Skin epidermis (tissue), 12 donors: ENCODE results near the gene ZNF70.

Source experiments
- H3K27ac ChIP-seq, 21 experiments: fragments of 200-600 bp; sonication (generic) in 11 of 21; one replicate each; pipeline ENCODE4 v1.5.0; 2020; ENCODE audit warnings: mild to moderate bottlenecking in 3 of 21, inconsistent platforms in 2 of 21, moderate library complexity in 2 of 21
- H3K4me3 ChIP-seq, 7 experiments: fragments of 200-600 bp; sonication (generic) in 2 of 7; one replicate each; pipeline ENCODE4 v1.5.0; 2020; ENCODE audit warnings: inconsistent platforms in 2 of 7, mild to moderate bottlenecking in 2 of 7, moderate library complexity in 1 of 7

Gene ZNF70

DNA sequence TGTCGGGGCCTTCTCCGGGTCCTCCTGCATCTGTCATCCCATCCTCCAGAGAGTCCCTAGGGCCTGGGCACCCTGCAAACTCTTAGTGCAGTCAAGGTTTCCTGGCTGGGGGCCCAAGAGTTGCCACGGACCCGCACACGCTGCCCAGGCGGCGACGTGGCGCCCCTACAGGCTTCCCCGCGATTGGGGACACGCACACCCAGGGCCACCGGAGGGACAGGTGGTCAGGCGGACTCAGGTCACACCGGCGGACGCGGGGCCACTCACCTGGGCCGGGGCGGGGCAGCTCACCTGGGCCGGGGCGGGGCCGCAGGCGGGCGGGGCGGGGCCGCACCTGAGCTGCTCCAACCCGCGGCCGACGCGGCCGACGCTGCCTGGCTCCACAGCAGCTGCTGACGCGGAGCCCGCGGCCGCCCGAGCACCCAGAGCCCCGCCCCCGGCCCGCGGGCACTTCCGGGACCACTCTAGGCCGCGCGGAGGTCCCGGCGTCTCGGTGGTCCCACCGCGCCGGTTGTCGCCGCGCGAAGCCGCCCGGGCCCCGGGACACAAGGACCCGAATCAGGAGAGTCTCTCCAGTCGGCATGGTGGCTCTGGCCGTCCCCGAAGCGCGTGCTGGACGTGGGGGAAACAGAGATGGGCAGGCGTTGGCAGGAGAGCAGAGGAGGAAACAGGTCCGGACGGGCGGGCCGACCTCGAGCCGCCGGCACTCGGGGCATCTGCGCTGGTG, at the start of gene ZNF70:
TSS of gene ZNF70 (minus strand) at position 399 of the 727 bp plus-strand sequence. CDS start 5,972 bp downstream, outside the sequence.
- H3K4me3 ChIP-seq = peak within 1 kb of the TSS; percentile 43 to 78 (median 62)
- H3K27ac ChIP-seq = peak within 1 kb of the TSS; percentile 67 to 95 (median 90)

- Histone ChIP-seq H3K27ac (peak overlapping the region in 1 of 21 experiments; percentile 41), H3K4me3 (no peak overlapping the region)
Observed at GRCh38 chr22:23796461-23796860, 45.5 kb upstream of the ZNF70 start.

- no peak overlapping the region for H3K27ac ChIP-seq
- H3K4me3 ChIP-seq = no peak overlapping the region
Observed at GRCh38 chr22:23793326-23793725, 42.4 kb upstream of the ZNF70 start.

DNA sequence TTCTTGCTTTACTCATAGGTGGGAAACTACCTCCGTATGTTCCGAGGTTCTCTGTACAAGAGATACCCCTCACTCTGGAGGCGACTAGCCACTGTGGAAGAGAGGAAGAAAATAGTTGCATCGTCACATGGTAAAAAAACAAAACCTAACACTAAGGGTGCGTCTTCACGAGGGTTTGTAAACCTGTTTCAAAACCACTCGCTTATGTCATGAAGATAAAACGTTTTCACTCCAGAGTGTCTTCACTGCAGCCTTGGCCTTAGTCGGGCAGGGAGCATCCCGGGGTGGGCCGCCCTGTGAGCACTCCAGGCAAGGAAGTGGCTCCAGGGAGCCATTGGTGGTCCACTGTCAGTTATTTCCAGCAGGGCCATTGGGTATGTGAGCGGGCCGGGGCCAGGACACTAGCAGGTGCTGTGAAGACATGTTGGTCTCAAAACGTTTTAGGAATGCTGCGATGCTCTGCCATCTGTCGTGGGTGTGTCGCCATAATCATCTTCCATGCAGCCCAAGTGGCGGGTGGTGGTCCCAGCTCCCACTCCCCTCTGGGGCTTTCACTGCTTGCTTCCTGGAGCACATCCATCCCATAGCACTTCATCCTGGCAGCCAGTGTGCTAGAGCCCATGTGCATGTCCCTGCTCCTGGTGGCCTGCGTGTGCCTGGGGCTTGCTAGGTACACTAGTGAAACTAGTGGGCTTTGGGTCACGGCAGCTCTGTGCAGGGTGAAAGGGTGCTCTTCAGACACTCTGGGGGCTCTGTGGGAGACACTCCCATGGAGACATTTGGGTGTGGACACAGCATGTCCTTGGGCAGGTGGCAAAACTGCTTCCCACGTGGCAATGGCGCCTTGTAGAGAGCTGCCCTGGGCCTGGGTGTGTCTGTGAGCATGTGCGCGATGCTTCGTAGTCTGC, 41.1 kb upstream of the ZNF70 start:
- Histone ChIP-seq H3K27ac (peak overlapping the region in 5 of 21 experiments; percentile 30 to 56 (median 39)), H3K4me3 (no peak overlapping the region)

DNA sequence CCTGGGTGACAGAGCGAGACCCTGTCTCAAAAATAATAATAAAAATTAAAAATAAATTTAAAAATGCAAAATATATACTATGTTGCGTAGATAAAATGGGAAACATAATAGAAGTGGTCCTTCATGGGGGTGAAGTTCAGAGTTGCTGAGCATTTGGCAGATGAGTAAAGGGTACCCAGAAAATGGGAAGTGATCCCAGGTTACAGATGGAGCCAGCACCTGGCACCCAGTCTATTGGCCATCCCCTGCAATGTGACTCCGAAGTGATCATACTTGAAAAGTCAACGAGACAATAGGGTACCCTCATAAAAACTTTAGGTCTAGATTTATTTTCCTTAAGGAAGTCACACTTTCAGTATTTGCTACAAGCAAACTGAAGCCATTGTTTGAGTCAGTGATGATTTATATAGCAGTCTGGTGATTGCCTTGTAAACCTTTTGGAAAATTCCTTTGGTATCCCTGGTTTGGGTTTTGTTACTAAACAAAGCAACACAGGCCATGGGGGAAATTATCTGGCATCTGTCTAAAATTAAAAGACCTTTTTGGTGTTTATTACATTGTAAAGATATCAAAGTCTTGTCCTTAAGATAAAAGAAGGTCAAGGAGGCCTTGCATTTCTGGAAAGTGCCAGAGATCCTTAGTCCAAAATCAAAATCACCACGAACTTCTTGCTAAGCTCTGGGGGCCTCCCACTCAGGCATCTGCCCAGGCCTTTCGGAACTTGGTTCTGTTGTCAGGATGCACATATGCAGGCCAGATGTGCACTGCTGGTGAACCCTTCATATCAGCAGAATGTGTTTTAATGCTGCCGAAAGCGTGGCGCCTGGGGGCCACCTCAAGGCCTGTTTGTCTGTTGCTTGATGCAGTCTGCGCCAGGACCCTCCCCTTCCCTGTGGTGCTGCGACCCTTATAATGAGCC, 40.2 kb upstream of the ZNF70 start:
- Histone ChIP-seq H3K4me3 (no peak overlapping the region), H3K27ac (peak overlapping the region in 9 of 21 experiments; percentile 6 to 67 (median 36))

GRCh38 chr22:23789638-23790037, 38.7 kb upstream of the ZNF70 start:
- H3K27ac ChIP-seq = peak overlapping the region in 8 of 21 experiments; percentile 2 to 67 (median 20)
- H3K4me3 ChIP-seq = no peak overlapping the region

- H3K27ac ChIP-seq = peak overlapping the region in 3 of 21 experiments; percentile 2 to 10 (median 9)
- H3K4me3 ChIP-seq = no peak overlapping the region
Observed at GRCh38 chr22:23789121-23789520, 38.2 kb upstream of the ZNF70 start.

GRCh38 chr22:23787910-23788309, 37.0 kb upstream of the ZNF70 start:
- peak overlapping the region; percentile 58 to 90 (median 82) for H3K4me3 ChIP-seq
- peak overlapping the region in 16 of 21 experiments; percentile 97 to 100 (median 100) for H3K27ac ChIP-seq

GRCh38 chr22:23787600-23787896, 36.6 kb upstream of the ZNF70 start:
- H3K27ac ChIP-seq = peak overlapping the region in 20 of 21 experiments; percentile 97 to 100 (median 100)
- peak overlapping the region; percentile 58 to 90 (median 82) for H3K4me3 ChIP-seq

- H3K4me3 ChIP-seq = peak within 1 kb of the TSS; percentile 58 to 90 (median 82)
- H3K27ac ChIP-seq = peak within 1 kb of the TSS; percentile 97 to 100 (median 100)
Observed at GRCh38 chr22:23786752-23787599, 36.1 kb upstream of the ZNF70 start, which contains the start of gene SMARCB1. SMARCB1 (plus strand) TSS chr22:23786966; CDS start chr22:23787170, 204 bp downstream.

DNA sequence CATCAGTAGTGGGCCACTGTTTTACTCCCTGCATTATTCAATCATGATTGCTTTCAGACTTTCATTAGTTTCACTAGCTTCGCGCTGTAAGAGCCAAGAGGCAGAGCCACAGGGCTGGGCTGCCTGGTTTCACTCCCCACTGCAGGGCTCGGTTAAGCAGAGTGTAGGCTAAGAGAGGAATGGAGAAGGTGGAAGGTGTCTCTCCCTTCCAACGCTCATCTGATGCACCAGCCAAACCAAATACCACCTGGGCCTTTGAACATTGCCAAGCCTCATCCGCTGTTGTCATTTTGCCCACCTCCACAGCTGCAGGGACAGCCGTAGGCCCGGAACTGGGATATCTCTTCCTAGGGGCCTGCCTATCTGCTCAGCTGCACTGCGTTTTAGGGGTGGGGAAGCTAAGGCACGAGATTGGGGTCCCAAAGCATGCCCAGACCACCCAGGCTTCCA, 35.4 kb upstream of the ZNF70 start:
- H3K4me3 ChIP-seq = peak overlapping the region; percentile 58 to 90 (median 82)

GRCh38 chr22:23784215-23784732, 33.4 kb upstream of the ZNF70 start:
- Histone ChIP-seq H3K4me3 (no peak overlapping the region), H3K27ac (peak overlapping the region in 1 of 21 experiments; percentile 0)

More for the DNA sequence above, 35.4 kb upstream of the ZNF70 start:
- peak overlapping the region in 20 of 21 experiments; percentile 97 to 100 (median 100) for H3K27ac ChIP-seq

DNA sequence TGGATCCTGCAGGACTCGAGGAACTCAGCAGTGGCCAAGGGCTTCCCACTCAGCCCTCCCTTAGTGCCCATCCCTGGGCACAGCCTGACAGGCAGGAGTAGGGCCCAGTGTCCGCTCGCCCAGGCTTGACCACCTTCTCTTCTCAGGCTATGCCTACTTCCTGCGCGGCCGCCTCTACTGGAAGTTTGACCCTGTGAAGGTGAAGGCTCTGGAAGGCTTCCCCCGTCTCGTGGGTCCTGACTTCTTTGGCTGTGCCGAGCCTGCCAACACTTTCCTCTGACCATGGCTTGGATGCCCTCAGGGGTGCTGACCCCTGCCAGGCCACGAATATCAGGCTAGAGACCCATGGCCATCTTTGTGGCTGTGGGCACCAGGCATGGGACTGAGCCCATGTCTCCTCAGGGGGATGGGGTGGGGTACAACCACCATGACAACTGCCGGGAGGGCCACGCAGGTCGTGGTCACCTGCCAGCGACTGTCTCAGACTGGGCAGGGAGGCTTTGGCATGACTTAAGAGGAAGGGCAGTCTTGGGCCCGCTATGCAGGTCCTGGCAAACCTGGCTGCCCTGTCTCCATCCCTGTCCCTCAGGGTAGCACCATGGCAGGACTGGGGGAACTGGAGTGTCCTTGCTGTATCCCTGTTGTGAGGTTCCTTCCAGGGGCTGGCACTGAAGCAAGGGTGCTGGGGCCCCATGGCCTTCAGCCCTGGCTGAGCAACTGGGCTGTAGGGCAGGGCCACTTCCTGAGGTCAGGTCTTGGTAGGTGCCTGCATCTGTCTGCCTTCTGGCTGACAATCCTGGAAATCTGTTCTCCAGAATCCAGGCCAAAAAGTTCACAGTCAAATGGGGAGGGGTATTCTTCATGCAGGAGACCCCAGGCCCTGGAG, 32.6 kb upstream of the ZNF70 start:
- H3K27ac ChIP-seq = no peak overlapping the region
- H3K4me3 ChIP-seq = no peak overlapping the region

DNA sequence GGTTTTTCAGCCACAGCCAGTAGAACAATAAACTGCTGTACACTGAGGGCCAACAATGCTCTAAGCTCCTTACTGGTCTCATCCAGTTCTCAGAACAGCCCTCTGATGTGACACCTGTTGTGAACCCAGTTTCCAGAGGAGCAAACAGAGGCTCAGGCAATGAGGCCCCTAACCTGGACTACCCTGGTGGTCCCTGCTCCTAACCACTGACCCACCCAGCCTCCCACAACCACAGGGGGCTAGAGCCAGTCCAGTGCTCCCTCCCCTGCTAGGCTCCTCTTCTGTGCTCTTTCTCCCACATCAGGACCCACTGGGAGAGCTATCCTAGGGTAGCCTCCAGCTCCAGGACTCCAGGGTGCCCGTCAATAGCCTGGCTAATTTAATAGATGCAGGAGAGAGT, 31.8 kb upstream of the ZNF70 start:
- no peak overlapping the region for H3K4me3 ChIP-seq
- peak overlapping the region in 3 of 21 experiments; percentile 7 to 59 (median 49) for H3K27ac ChIP-seq

- H3K4me3 ChIP-seq = no peak overlapping the region
- H3K27ac ChIP-seq = peak overlapping the region in 9 of 21 experiments; percentile 16 to 70 (median 49)
Observed at GRCh38 chr22:23782252-23782651, 31.3 kb upstream of the ZNF70 start.

DNA sequence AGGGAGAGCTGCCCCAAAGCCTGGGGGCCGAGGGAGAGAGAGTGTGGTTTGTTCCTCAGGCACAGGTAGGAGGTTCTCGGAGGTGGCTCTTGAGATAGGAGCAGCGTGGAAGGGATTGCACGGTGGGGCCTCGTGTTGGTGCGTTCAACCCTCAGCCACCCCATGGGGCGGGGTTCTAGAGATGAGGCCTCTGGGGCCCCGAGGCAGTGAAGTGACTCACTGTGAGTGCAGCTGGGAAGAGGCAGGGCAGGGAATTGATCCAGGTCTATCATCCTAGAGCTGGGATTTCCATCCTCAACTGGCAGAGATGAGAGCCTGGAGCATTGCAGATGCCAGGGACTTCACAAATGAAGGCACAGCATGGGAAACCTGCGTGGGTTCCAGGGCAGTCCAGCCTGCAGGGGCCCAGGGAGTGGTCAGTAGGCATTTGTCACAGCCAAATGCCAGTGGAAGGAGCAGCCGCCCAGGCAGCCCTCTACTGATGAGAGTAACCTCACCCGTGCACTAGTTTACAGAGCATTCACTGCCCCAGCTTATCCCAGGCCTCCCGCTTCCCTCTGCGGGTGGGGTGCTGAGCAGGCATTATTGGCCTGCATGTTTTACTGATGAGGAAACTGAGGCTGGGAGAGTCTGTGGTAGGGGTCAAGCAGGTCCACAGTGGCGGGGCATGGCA, 30.7 kb upstream of the ZNF70 start:
- H3K27ac ChIP-seq = peak overlapping the region in 16 of 21 experiments; percentile 11 to 76 (median 36)
- H3K4me3 ChIP-seq = no peak overlapping the region
